Measurements from ENCODE around the gene MAPK14. TPM values are rescaled to one million over a fixed set of nuclear protein-coding genes. Genes with fewer than 3 reads are reported as not detected.

The MAPK14 gene
- total and polyA plus RNA-seq, 2 donors (not counting 3 experiments of a cell fraction or from before 2014, with no cell fraction given) = 33.3 to 54.1 TPM

- no TSS peak for BruUV-seq (replicated peaks)
- TF ChIP-seq EZH2 (IDR thresholded peaks at IDR 0.05; ENCODE audit: borderline replicate concordance, low read depth, low read length, severe bottlenecking) (no peak), JUN (IDR thresholded peaks at IDR 0.05; ENCODE audit: borderline replicate concordance, insufficient read depth, insufficient read length, low read depth) (no peak), MAX (IDR thresholded peaks at IDR 0.05; ENCODE audit: insufficient read depth, insufficient read length) (no peak), GATA2 (IDR thresholded peaks at IDR 0.05; ENCODE audit: insufficient read depth, insufficient read length, low read depth, low read length) (no peak), FOS (IDR thresholded peaks at IDR 0.05; ENCODE audit: borderline replicate concordance, insufficient read depth, low read length) (no peak), MYC (IDR thresholded peaks at IDR 0.05; ENCODE audit: low read depth, low read length) (no peak), POLR2AphosphoS5 (IDR thresholded peaks at IDR 0.05; ENCODE audit: insufficient read depth, low read depth, low read length) (no peak), POLR2A (IDR thresholded peaks at IDR 0.05; ENCODE audit: low read depth, low read length) (no peak)
- TF ChIP-seq, protein P1, sequence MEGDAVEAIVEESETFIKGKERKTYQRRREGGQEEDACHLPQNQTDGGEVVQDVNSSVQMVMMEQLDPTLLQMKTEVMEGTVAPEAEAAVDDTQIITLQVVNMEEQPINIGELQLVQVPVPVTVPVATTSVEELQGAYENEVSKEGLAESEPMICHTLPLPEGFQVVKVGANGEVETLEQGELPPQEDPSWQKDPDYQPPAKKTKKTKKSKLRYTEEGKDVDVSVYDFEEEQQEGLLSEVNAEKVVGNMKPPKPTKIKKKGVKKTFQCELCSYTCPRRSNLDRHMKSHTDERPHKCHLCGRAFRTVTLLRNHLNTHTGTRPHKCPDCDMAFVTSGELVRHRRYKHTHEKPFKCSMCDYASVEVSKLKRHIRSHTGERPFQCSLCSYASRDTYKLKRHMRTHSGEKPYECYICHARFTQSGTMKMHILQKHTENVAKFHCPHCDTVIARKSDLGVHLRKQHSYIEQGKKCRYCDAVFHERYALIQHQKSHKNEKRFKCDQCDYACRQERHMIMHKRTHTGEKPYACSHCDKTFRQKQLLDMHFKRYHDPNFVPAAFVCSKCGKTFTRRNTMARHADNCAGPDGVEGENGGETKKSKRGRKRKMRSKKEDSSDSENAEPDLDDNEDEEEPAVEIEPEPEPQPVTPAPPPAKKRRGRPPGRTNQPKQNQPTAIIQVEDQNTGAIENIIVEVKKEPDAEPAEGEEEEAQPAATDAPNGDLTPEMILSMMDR (IDR thresholded peaks at IDR 0.05; ENCODE audit: extremely low read depth in 1 of 2, insufficient read depth in 1 of 2, low read depth in 1 of 2, low read length in 2 of 2) = no peak
- dilution Hi-C loops (cut with MboI; ENCODE audit: extremely low pct_ligation_motif_present, low sequenced_read_pairs) (no loop called here), intact Hi-C loops (cut with micrococcal nuclease) (no loop called here)
- Histone ChIP-seq H2AFZ (ENCODE audit: low read depth, low read length) (no peak overlapping the region), H3K9ac (replicated peaks; ENCODE audit: extremely low read depth, insufficient read depth, low read length) (no peak overlapping the region), H3K9me3 (replicated peaks; ENCODE audit: control insufficient read depth, insufficient read depth, low read length) (no peaks in the 10 kb centered on the region), H3K9me1 (replicated peaks; ENCODE audit: control insufficient read depth, extremely low read depth, insufficient read depth, low read length) (no peaks in the 10 kb centered on the region), H3K4me1 (ENCODE audit: control insufficient read depth, extremely low read depth, insufficient read depth, low read length) (peaks cover 17% of the 10 kb centered on the region), H4K20me1 (replicated peaks; ENCODE audit: control insufficient read depth, extremely low read depth, insufficient read depth, low read length) (no peaks in the 10 kb centered on the region), H3K4me2 (ENCODE audit: insufficient read depth, low read length) (no peak overlapping the region), H3K36me3 (ENCODE audit: control insufficient read depth in 2 of 2, extremely low read depth in 1 of 2, insufficient read depth in 2 of 2, low read length in 2 of 2) (no peaks in the 10 kb centered on the region), H3K27me3 (ENCODE audit: control insufficient read depth in 2 of 2, insufficient read depth in 2 of 2, low read length in 2 of 2) (no peaks in the 10 kb centered on the region), H3K4me3 (replicated peaks in 1 of 3; ENCODE audit: insufficient read depth in 1 of 3, low read depth in 1 of 3, low read length in 3 of 3) (no peak overlapping the region), H3K79me2 (ENCODE audit: control insufficient read depth, insufficient read depth, low read length) (no peaks in the 10 kb centered on the region), H3K27ac (ENCODE audit: insufficient read depth, low read depth, low read length) (no peak overlapping the region)
- no peak for FAIRE-seq
- ChIA-PET POLR2A (no interaction called here), CTCF (interaction anchor here (1.2 kb wide), 1 partner anchor 13 kb away, joined by 3 read pairs; no protein-coding TSS in a partner anchor)
- no peak for DNase-seq (ENCODE audit: low read depth, low spot score)
Measured at GRCh38 chr6:36136551-36136950, 108.9 kb downstream of the MAPK14 start.
